HG03159 (cell line): Measurements from ENCODE around the gene MUC21.
"Not testable (repeated sequence)": the region's sequence is repeated elsewhere in the genome, so short reads cannot be mapped to it uniquely, and the experiment has no call there.

Source experiments
- ATAC-seq: cut with Tn5 transposase; IDR thresholded peaks from one replicate; pipeline ENCODE4 v1.9.1; 2021; ENCODE audit warnings: mild to moderate bottlenecking, moderate library complexity; ENCODE audit not compliant: unreplicated experiment

The MUC21 gene

DNA sequence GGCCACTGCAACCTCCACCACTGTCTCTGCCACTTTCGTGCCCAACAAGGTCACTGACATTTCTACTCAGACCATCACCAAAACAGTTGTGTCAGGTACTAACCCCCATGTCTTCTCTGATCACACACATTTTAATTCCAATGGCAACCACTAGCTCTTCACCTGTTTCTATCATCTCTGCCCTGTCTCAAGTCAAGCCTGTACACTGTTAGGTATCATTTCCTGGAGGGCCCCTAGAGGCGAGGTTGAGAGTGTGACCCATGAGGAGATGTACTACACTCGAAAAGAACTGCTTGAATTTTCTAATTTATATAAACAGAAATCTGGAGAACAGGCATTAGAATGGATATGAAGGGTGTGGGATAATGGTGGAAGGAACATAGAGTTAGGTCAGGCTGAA is 17.4 kb upstream of the MUC21 start:
- ATAC-seq = no peak

DNA sequence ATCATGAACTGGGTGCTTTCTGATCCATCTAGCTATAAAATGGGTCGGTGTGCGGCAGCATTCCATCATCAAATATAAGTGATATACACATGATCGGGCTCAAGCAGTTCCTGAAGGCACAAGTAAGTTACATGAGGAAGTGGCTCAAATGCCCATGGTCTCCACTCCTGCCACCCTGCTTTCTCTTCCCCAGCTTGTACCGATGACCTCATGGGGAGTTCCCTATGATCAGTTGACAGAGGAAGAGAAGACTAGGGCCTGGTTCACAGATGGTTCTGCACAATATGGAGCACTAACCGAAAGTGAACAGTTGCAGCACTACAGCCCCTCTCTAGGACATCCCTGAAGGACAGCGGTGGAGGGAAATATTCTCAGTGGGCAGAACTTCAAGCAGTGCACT is 14.3 kb upstream of the MUC21 start:
- ATAC-seq = not testable (repeated sequence)

DNA sequence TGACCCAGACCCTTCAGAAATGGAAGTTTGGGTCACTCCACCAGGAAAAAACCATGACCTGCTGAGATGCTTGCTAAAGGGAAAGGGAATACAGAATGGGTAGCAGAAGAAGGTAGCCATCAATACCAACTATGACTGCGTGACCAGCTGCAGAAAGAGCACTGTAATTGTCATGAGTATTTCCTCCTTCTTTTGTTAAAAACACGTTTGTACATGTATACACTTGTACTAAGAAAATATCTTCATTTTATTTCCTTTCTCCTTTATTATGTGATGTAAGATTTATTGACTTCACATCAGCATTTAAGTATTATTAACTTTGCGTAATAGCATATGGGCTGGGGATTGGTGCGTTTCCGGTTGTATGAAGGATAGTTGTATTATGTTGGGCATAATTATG is 12.6 kb upstream of the MUC21 start:
- ATAC-seq = no peak

DNA sequence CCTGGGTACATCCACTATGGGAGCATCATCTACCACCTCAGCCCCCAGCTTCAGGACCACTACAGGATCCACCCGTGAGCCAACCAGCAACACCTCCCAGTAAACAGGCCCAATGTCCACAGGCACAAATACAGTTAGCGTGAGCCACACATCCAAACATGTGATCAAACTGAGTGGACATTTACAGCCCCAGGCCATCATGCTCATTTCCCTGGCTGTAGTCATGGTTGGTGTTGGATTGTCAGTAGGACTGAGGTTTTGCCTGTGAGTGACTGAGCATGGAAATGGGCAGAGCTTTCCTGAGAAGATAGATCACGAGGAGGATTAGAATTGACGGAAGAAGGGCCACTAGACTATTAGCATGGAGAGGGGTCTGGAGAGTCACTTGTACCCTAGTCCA is 10.7 kb upstream of the MUC21 start:
- ATAC-seq = no peak

DNA sequence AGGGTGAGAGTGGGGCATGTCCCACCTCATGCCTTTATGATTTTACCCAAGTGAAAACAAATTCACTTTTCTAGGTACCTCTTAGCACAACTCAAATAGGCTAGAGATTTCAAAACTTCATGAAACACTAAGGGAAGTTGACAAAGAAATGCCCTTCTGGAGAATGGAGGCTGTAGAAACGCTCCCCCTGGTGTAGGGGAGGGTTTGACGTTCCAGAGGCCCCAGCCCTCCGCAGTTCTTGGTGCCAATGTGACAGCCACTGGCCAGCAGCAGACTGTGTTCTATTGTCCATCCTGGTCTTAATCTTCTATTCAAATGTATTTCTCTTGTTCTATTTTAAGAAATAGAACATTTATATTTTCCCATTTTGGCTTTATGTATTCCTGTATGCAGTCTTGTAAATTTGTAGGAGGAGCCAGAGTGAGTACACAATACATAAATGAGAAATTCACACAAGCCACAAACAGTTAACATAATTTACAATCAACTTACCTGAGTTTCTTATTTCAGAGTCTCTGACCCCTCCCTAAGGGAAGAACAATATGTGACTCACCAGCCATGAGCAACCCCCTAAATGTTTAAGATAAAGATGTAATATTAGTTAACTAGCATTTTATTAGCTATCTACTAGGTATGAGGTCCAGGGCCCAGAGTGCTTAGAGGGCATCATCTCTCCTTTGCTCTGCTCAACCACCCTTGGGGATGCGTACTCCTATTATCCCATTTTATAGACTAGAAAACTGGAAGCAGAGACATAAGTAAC is 8.8 kb upstream of the MUC21 start:
- no peak for ATAC-seq

DNA sequence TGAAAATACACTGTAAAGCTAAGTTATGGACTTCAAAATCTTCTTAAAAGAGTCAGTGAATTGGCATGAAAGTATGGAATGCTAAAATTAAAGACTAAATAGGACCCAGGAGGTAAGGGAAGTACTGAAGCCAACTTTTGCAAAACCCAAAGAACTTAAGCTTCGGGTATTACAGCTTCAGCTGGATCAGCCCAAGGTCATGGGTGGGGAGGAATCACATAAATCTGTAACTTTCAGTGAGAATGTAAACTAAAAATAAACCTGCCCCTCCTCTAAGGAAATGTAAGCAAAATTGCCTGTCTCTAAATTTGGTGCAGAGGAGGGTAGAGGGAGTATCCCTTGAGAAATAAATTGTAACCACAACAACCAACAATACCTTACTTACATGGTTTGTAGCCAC is 4.4 kb upstream of the MUC21 start:
- no peak for ATAC-seq

GRCh38 chr6:30979690-30980089 is 3.8 kb upstream of the MUC21 start:
- no peak for ATAC-seq

DNA sequence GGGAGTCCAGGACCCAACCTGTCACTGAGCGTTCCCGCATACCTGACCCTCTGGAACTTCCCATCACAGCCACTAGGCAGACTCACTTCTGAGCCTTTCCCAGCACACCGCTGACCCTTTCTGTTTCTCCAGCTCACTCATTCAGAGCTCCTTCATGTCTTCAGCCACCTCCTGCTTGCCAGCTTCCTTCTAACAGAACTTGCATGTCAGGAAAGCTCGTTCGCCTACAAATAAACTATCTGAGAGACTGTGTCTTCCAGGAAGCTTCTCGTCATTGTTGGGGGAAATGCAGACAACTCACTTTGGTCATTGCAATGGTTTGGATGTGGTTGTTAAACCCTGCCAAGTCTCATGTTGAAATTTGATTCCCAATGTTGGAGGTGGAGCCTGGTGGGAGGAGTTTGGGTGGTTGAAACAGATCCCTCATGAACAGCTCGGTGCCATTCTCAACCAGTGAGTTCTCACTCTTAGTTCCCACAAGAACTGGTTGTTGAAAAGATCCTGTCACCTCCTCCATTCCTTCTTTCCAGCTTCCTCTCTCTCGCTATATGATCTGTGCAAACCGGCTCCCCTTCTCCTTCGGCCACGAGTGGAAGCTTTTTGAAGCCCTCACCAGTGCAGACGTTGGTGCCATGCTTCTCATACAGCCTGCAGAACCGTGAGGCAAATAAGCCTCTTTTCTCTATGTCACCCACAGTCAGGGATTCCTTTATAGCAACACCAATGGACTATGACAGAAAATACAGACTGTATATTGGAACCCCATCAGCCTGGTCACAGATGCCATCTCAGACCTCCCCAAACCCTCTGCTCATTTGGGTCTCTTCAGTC is 1.4 kb upstream of the MUC21 start:
- ATAC-seq = no peak

GRCh38 chr6:30985490-30985889 is 2.0 kb downstream of the MUC21 start:
- no peak for ATAC-seq

GRCh38 chr6:30987304-30987703 is 3.8 kb downstream of the MUC21 start:
- ATAC-seq = no peak

- ATAC-seq = no peak
These were observed 4.8 kb downstream of the MUC21 start for GRCh38 chr6:30988209-30988825.

DNA sequence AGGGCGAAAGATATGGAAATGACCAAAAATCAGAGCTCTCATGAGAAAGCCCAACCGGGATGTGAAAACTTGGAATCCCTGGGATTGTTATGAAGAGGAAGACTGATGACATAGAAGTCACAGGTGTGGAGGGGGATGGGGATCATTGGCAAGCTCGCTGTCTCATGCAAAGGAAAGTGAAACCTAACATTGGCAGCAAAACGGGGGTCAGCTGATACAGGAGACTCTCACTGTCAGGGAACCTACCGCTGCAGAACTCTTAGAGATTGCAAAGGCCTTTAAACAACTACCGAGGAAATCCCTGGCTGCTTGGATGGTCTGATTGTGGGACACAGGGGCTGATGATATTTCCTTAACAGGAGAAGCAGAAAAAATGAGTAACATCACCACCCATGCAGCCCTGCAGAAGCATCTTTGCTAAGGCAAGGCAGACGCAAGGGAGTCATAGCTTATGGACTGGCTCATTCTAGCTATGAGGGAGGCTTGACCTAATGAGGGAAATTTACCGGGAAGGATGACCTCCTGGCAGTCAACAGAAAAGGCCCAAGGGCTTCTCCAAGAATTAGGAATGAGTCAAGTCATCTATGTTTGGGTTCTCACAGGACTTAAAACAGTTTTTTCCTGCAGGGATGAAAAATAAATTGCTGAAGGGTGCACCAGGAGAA is 7.0 kb downstream of the MUC21 start:
- ATAC-seq = no peak

GRCh38 chr6:30991891-30992290 is 8.4 kb downstream of the MUC21 start:
- ATAC-seq = no peak

GRCh38 chr6:30997301-30997700 is 13.8 kb downstream of the MUC21 start:
- ATAC-seq = no peak

DNA sequence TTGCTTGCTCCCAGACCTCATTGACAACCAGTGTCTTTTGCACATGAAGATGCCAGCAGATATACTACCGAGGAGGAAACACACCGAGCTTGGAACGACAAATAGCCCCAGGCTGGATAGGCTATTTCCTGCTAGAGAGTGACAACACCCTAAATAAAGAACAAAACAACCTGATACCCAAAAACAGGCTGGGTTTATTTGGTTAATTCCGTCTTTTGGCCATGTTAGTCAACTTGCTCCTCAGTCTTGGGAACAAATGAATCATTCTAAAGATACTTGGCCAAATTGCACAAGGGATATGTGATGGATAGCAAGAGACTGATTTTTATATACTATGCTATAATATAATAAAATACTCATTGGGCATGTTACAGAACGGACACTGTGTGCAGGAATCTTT is 15.3 kb downstream of the MUC21 start:
- ATAC-seq = no peak

GRCh38 chr6:31000067-31000860 is 16.7 kb downstream of the MUC21 start:
- not testable (repeated sequence) for ATAC-seq

DNA sequence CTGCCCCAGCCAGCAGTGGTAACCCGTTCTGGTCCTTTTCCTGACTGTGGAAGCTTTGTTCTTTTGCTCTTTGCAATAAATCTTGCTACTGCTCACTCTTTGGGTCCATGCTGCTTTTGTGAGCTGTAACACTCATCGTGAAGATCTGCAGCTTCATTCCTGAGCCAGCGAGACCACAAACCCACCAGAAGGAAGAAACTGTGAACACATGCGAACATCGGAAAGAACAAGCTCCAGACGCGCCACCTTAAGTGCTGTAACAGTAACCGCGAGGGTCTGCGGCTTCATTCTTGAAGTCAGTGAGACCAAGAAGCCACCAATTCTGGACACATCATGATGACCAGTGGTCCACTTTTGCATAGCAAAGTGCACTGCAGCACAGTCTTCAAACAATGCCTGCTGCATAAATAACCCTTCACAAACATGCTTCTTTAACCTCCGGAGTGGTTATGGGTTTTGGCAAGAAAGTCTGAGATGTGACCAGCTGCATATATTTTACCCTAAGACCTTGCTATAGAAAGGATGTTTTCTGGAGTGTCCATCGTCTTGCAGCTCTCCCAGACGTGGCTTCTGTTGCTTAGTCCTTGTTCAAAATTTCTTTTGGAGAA is 17.9 kb downstream of the MUC21 start:
- no peak for ATAC-seq

DNA sequence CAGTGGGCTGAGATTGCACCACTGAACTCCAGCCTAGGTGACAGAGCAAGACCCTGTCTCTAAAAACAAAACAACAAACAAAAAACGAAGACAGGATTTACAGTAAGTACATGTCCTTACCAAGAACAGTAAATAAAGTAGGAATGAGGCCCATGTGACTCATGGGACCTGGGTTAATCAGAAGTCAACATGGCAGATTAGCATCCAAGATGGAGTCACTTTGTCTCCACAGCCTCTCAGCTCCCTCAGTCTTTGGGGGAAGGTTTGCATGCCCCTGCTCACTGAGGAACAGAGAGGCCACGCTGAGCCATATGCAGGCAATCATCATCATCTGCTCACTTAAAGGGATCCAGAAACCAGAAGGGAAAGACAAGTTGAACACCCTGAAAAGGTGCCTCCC is 19.0 kb downstream of the MUC21 start:
- no peak for ATAC-seq

- ATAC-seq = no peak
These were observed 21.3 kb downstream of the MUC21 start for GRCh38 chr6:31004794-31005193.
